Measurements from ENCODE around the gene TXNDC9.
"Not testable (repeated sequence)": the region's sequence is repeated elsewhere in the genome, so short reads cannot be mapped to it uniquely, and the experiment has no call there.

The TXNDC9 gene

GRCh38 chr2:99325384-99325783 is 10.7 kb downstream of the TXNDC9 start:
- no peak for DNase-seq (ENCODE audit: low read depth, low spot score)

- not testable (repeated sequence) for DNase-seq (ENCODE audit: low read depth, low spot score)
These were observed 18.3 kb downstream of the TXNDC9 start for GRCh38 chr2:99317873-99318200.

GRCh38 chr2:99317161-99317872 is 18.8 kb downstream of the TXNDC9 start:
- DNase-seq (ENCODE audit: low read depth, low spot score) = no peak

GRCh38 chr2:99301097-99301496 is 35.0 kb downstream of the TXNDC9 start, which contains the start of gene LYG1:
TSS of gene LYG1 (minus strand) at chr2:99301197. CDS start at chr2:99295670, 5,527 bp downstream.
- not testable (repeated sequence) for DNase-seq (ENCODE audit: low read depth, low spot score)

- no peak for DNase-seq (ENCODE audit: low read depth, low spot score)
These were observed 36.6 kb downstream of the TXNDC9 start for GRCh38 chr2:99299580-99299979.

GRCh38 chr2:99297994-99298393 is 38.1 kb downstream of the TXNDC9 start:
- DNase-seq (ENCODE audit: low read depth, low spot score) = no peak

- DNase-seq (ENCODE audit: low read depth, low spot score) = no peak
These were observed 50.6 kb downstream of the TXNDC9 start for GRCh38 chr2:99285526-99285925.

GRCh38 chr2:99279969-99280695 is 56.0 kb downstream of the TXNDC9 start:
- DNase-seq (ENCODE audit: low read depth, low spot score) = no peak

GRCh38 chr2:99278793-99279291 is 57.3 kb downstream of the TXNDC9 start:
- DNase-seq (ENCODE audit: low read depth, low spot score) = no peak

GRCh38 chr2:99278195-99278765 is 57.9 kb downstream of the TXNDC9 start:
- DNase-seq (ENCODE audit: low read depth, low spot score) = not testable (repeated sequence)

GRCh38 chr2:99275882-99276281 is 60.3 kb downstream of the TXNDC9 start:
- no peak for DNase-seq (ENCODE audit: low read depth, low spot score)
